ENCODE data around the gene SUMF1. TPM values are rescaled to one million over a fixed set of nuclear protein-coding genes. Genes with fewer than 3 reads are reported as not detected.
A peak's percentile ranks its signal among the peaks of the same experiment; 100 is the strongest.

SUMF1 gene
- 57.6 and 61.2 TPM in 2 replicates for total RNA-seq

DNA sequence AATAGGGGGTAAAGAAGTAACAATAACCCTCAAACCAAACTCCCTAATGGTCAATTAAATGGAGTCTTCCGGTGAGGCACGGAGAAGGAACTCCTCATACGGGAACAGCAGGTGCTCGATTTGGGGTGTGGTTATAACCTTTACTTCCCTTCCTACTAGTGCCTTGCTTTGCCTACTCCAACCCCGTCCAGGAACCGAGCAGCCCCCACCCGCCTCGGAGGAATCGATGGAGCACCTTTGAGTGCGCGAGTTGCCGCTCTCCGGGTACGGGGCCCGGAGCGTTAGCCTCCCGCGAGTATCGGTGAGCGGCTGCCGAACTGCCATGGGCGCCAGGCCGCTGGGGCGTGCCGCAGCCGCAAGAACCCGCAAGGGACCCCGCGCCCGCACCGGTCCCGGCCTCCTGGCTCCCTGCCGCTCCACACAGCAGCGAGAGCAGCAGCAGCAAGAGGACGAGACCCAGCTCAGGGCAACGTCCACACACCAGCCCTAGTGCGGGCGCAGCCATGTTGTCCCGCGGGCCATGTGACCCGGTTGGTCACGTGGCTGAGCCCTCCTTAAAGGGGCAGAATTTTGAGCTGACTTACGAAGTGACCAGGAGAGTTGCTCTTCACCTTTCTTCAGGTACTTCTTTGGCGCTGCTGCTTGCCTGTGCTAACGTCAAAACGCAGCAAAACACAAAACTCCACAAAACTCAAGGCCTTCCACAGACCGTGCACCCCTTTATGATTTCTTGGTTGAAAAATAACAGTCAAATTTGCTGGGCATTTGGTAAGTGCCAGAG, at the start of gene SUMF1:
SUMF1 (minus strand) TSS at position 529 of the 781 bp plus-strand sequence; CDS start at position 505, 24 bp downstream.
- peak; percentile 24 for DNase-seq (ENCODE audit: low read depth, low spot score)

DNA sequence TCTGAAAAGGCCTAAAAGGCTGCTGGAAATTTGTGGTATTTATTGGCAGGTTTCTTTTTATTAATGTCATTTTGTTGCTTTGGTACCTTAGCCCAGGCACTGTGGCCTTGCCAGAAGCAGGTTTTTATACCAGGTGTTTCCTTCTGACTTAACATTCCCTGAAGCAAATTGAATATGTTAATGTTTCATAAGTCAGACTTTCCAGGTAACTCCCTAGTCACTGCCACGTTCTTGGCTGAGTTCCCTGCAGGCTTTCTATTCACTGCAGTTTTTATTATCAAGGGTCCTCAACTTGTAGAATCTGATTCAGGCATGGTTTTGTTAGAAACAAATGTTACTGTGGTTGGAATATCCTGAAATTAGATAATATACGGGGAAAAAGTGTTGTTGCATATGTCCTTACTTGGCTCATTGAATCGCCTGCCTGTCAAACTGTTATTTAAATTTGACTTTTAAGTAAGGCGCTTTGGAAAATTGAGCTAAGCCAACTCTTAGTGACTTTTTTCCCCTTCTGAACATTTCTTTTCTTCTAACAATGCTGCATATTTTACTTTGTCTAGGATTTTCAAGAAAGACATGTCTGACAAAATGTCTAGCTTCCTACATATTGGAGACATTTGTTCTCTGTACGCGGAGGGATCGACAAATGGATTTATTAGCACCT, 49.0 kb upstream of the SUMF1 start:
- no peak for DNase-seq (ENCODE audit: low read depth, low spot score)

DNA sequence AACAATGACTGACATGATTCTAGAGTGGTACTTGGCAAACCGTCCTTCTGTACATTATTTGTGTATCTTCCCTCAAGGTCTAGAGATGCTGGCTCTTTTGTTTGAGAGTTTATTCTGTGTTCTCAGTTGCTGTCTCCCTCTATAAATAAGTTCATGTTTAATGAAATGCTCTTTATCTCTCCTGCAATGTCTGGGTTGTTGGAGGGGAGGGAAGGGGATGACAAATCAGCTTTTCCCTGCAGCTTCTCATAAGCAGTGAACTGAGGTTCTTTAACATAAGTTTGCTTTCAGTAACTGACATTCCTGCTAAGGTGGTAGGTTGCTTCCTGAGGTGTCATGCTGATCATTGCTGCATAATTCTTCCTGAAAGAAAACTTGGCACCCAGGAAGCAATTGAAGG, 47.8 kb upstream of the SUMF1 start:
- no peak for DNase-seq (ENCODE audit: low read depth, low spot score)

DNA sequence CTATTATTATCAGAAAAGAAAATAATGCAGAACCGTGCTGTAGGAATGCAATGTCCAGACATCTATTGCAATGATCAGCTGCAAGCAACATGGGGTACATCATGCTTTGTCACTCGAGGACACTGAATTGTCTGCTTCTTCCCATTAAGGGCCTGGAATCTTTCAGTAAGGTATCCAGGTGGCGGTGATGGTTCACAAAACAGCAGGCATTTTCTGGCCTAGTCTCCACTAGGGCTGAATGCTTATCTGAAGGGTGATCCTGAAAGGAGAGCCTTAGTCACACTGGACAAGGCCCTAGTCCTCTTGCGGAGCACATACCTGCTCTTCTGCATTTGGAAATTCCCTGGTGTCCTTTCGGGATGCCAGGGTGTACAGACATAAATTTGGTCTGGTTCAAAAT, 47.3 kb upstream of the SUMF1 start:
- DNase-seq (ENCODE audit: low read depth, low spot score) = no peak

DNA sequence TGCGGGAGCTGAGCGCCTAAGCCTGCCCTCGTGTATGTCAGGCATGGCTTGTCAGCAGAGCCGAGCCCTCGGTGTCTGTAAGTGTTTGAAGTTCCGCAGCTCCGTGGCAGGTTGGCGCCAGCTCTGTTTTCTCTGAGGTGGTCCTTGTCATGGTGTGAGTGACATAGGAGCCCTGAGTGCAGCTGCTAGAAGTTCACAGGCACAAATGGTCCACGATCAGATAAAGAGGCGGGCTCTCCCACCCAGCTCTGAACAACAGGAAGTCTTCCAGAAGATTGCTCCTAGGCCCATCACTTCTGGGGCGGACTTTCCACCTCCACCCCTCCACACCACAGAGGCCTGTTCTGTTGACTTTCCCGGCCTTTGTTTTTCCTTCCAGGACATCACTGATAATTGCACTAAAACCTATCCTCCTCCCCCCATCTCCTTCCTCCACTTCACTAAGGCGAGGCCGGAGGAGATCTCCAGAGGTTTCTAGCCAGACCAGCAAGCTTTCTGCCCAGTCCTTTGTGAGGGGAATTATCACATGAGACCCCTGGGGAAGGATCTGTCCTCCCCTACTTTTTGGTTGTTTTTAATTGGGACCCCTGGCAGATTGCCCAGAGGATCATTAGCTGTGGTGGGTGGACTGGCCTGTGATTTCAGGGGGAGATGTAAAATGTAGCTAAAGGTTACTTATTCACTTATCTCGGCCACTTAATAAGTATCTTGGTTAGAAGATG, 46.0 kb upstream of the SUMF1 start:
- no peak for DNase-seq (ENCODE audit: low read depth, low spot score)

DNA sequence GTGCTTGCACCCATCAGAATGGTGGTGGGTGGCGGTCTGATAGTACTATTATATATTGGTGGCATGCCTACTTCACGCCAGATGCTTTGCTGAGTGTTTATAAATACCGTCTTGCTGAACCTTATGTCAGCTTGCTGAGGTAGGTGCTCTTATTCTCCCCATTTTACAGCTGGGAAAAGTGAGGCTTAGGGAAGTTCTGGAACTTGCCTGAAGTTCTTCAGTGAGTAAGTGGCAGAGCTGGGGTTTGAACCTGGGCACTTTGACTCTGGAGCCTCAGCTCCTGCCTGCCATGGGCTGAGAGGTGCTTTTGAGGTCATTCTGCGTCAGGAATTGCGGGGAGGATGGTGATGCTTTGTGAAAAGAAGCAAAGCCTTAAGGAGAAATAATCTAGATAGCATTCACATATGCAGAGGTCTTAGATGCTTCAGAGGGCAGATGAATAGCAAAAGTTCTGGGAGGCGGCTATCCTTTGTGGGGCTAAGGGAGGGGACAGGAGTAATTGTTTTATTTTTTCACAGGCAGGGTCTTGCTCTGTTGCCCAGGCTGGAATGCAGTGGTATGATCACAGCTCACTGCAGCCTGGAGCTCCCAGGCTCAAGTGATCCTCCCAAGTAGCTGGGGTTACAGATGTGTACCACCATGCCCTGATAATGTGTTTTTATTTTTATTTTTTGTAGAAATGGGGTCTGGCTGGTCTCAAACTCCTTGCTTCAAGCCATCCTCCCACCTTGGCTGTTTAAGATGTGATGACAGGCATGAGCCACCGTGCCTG, 44.6 kb upstream of the SUMF1 start:
- DNase-seq (ENCODE audit: low read depth, low spot score) = no peak

DNA sequence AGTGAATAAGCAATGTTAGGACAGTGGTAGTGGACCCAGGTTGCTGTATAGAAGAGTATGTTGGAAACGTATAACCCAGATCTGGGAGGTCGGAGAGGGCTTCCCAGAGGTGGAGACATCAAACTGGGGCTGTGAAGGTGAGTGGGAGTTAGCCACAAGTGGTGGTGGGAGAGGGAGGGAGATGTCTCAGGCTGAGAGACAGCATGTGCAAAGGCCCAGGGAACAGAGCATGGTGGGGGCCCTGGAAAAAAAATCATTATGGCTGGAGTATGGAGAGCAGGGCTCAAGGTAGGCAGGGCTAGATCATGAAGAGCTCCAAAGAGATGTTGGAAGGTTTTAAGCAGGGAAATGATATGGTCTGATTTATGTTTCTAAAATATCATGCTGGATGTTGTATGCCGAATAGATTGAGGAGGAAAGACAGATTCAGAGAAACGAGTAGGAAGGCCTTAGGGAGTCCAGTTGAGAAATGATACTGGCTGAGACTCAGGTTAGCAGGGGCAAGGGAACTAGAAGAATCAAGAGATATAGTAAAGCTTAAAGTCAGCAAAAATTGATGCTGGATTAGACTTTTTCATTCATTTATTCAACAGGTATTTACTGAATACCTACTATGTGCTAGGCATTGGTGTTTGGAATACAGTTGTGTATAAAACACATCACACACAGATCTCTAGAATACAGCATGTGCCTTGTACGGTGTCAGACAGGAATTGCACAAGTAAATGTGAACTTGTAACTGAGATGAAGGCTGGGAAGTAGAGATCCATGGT, 43.1 kb upstream of the SUMF1 start:
- no peak for DNase-seq (ENCODE audit: low read depth, low spot score)

DNA sequence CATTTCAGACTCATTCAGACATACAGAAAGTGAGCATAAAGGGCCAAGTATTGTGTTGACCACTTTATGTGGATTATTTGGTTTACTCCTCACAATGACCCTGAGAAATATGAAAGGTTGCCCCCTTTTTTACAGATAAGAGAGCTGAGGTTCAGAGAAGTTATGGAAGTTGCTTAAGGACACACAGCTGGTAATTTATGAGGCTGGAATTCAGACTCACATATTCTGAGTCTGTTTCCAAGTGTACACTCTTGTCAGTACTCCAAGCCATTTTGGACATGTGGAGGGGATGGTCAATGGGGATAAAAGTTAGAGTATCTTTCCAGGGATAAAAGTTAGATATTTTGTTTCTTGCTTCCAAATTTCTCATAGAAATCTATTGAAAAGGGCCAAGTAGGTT, 42.0 kb upstream of the SUMF1 start:
- no peak for DNase-seq (ENCODE audit: low read depth, low spot score)

DNA sequence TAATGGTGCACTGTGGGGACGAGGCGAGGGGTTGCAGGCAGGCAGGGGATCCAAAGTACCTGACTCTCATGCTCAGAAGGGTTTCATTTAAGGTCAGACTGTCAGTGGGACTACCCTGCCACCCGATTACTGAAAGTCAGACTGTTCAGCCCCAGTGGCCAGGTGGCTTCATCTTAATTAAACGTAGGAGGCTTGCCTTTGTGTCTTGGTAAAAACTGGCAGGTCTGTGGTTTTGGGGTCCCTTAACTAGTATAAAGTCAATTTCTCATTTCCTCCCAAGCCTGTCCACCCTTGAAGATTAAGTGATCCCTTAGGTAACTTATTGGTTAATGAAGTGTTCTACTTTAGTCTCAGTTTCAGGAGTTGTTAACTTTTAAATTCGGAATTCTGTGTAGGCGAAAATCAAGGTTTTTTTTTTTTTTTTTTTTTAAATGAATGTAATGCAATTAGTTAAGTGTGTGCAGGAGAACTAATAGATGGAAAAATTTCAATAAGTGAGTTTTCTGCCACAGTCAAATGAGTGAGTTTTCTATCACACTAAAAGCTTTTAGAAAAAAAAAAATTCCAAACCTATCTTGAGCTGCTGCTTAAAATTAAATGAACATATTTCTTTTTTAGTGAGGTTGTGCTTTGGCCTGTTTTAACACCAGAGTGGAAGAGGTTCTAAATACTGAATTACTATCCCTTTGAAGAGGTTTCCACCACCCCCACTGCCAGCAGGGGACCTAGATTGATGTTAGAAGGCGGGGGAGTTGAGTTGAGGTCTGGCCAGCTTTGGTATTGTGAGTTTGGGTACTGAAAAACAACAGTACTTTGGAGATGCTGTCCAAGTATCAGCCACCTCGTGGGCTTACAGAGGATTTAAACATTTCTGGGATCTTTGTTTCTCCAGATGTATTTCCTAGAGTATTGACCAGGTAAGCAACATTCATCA, 41.2 kb upstream of the SUMF1 start:
- no peak for DNase-seq (ENCODE audit: low read depth, low spot score)

DNA sequence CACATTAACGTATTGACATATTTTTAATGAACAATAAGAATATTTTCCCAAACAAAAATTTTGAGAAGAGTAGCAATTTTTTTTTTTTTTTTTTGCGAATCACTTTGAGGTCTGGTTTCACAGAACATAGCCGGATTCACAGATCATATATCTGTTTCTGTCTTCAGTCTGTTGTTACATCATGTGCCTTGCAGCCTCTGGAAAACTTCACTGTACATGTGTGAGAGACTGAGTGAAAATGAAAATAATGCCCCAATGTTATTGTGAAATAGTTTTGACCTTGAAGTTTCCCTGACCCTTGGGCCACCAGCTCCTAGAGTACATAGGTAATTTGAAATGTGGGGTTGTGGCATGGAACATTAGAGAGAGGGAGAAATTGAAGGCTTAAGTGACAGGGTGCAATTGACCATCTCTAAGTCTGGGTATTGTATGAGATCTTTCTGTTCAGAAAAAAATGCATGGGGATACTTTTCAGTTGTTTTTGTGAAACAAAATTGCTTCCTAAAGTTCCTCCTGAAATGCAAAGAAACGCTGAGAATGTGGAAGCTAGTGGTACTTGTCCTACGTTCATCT, 40.0 kb upstream of the SUMF1 start:
- no peak for DNase-seq (ENCODE audit: low read depth, low spot score)

DNA sequence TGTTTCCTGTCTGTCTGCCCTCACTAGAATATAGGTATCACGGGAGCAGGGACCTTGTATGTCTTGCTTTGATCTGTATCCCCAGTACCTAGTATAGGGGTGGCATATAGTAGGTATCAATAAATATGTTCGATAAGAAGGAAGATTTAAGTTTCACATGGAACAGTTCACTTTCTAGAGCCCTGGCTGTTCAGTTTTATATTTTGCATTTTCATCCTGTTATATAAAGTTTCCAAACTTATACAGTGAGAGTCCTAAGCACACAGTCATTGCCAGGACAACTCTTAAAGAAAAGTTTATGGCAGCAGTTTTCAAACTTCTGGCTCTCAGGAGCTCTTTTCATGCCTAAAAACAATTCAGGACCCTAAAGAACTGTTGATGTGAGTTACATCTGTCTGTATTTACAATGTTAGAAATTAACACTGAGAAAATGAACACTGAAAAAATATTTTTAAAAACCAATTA, 39.5 kb upstream of the SUMF1 start:
- no peak for DNase-seq (ENCODE audit: low read depth, low spot score)

DNA sequence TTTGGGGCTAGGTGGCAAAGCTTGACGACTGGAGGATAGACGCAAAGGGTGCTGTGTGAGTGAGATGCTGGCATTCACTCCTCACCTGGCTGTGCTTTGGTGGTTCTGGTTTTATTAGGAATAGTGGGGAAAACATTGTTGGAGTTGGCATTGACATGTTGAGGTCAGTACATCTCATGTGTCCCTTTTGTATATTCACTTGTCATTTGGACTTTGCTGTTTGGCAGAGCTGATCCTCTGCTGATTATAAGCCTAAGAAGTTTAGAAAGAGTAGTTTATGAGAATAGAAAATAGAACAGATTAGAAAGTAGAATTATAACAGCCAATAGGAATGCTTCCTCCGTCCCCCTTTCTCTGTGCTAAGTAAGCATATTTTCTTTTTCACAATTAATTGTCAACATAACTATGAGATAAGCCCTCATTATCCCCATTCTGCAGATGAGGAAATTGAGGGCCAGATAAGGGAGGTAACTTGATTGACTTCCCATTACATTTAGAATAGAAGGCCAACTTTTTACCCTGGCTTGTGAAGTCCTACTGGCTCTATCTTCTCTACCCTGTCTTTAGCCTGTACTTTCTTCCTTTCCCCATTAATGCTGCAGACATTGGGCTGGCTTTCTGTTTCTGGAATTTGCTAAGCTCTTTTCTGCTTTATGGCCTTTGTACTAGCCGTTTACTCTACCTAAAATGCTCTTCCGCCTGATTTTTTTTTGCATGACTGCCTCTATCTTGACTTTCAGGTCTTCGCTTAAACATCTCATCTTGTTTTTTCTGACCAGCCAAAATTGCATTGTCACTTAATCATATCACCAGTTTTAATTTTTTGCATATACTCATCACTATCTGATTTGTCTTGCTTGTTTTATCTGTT, 38.9 kb upstream of the SUMF1 start:
- no peak for DNase-seq (ENCODE audit: low read depth, low spot score)

DNA sequence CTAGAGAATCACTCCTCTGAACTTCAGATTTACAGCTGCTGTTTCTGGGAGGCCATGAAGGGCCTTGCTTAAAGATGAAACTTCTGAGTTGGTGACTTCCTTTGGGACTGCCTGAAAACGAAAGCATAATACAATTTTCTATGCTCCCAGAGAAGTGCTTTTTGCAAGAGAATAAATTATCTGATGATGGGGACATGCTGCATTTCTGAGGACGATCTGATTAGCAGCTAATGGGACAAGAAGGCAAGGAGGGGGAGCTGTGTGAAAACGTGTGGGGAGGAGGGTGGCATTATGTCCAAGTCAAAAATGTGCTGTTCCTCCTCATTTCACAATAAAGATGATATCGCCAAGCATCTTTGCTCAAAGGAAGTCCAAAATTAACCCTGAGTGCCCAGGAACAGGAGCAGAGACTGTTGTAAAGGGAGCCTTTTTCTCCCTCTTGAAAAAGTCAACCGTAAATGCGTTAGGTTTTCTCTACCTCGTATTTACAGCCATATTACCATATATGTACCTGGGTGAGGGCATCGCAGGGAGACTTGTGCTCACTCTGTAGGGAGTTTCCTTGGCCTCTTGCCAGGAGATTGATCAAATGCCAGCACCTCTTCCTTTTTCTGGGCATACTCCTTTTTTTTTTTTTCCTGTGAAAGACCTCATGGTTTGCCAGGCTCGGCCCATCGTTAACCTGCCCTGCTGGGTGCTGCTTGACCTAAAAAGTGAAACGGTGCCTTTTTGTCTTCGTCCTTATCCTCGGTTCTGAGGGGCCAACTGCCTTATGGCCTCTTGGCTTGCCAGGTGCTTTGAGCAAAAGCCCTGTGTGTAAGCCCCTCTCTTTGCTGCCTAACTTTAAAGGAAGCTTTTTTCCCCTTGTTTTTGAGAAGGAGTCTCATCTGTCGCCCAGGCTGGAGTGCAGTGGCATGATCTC, 37.5 kb upstream of the SUMF1 start:
- DNase-seq (ENCODE audit: low read depth, low spot score) = no peak

DNA sequence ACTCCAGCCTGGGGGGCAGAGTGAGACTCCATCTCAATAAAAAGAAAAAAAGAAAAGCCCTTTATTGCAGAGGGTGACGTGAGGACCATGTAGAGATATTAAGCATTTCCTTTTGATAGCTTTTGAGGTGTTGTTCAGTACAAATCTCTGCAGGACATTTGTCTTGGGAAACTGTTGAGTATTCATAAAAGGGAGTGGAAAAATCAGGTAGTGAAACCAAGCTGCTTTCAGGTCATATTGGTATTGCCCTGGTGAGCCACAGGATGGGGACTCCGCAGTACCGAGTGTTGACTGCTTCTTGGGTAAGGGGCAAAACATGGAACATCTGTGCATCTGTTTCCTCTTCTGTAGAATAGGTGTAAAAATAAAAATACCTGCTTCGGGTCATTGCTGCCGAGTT, 36.0 kb upstream of the SUMF1 start:
- DNase-seq (ENCODE audit: low read depth, low spot score) = no peak

DNA sequence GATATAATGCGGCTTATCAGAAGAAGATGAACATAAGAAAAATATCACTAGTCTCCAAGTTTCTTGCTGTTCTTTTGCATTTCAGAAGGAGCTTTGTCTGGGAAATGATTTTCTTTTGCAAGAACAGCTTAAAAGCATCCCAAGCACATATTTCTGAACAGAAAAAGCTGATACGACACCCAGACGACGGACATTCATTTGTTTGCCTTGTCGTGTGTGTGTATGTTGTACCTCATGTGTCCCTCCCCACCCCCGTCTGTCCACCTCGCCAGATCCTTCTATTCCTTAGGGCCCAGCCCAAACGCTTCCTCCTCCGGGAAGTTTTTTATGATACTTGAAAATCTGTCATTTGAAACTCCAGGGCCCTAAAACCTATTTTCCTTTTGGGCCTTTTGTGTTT, 34.9 kb upstream of the SUMF1 start:
- DNase-seq (ENCODE audit: low read depth, low spot score) = no peak

DNA sequence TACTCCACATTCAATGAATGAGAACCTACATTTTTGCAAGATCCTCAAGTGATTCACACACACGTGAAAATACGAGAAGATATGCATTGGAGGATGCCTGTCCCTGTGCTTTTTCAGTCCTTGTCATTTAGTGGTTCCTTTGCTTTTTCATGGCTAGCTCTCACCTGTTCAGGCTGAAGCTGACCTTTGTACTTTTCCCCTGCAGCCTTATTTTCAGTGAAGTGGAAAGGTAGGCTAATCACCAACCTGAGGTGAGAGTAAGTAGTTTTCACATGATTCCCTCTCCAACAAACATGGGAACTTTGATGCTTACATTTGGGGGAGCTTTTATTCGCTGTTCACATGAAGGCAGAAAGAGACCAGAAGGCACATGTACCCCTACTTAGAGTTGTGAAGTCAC, 34.4 kb upstream of the SUMF1 start:
- no peak for DNase-seq (ENCODE audit: low read depth, low spot score)

DNA sequence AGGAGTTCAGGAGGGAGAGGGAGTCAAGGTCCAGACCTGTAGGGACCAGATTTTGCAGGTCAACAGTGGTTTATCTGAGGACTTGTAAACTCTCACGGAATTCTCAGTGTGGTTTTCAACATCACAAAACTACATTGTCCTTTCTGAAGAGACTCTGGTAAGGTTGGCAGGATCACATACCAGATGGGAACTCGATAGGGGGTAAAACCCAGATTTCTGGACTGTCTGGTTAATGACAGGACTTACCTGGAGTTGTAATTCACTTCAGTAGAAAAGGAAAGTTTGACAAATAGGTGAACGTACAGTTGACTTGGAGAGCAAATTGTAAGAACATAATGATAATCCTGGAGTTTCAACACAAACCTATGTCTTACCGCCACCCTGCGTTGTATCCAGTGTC, 31.4 kb upstream of the SUMF1 start:
- DNase-seq (ENCODE audit: low read depth, low spot score) = no peak

All from pulmonary artery endothelial cell (primary cell).